ENCODE data around the gene NEDD8. TPM values are rescaled to one million over a fixed set of nuclear protein-coding genes. Genes with fewer than 3 reads are reported as not detected.

Gene NEDD8
- polyA plus RNA-seq, 1 donor from 2014 or later, result 431 TPM

DNA sequence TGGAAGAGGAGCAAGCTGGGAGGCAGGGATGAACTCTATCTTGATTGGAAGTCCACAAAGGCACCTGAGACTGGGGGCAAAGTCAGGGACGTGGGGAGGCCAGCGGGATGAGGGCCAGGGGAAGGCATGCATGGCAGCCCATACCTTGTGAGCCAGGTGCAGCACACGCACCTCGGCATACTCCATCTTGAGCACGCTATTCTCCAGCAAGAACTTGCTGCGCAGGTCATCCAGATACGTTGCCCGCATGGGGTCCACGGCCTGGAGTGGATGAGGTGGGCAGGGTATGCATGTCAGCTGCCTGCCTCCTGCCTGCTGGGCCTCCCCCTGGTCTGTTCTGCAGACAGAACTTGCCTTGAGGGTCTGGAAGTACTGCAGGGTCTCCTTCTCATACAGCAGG is 35.3 kb upstream of the NEDD8 start:
- Histone ChIP-seq H4K20me1 (ENCODE audit: insufficient read depth) (no peaks in the 10 kb centered on the region), H3K27me3 (ENCODE audit: insufficient read depth, low read depth, low read length) (no peaks in the 10 kb centered on the region), H3K4me2 (ENCODE audit: low read length) (no peak overlapping the region), H3K9me3 (ENCODE audit: low read length) (no peaks in the 10 kb centered on the region), H3K9me2 (ENCODE audit: insufficient read depth, low read length) (no peaks in the 10 kb centered on the region), H2AFZ (ENCODE audit: low read depth, low read length) (no peak overlapping the region), H3K27ac (ENCODE audit: low read length) (no peak overlapping the region), H3K79me2 (replicated peaks; ENCODE audit: insufficient read depth, low read length) (no peaks in the 10 kb centered on the region), H3K36me3 (ENCODE audit: insufficient read depth, low read length) (no peaks in the 10 kb centered on the region), H3K9ac (ENCODE audit: low read length) (no peak overlapping the region), H3F3A (ENCODE audit: insufficient read depth, low read length, poor library complexity, severe bottlenecking) (no peaks in the 10 kb centered on the region), H3K4me3 (ENCODE audit: low read length) (no peak overlapping the region)
- no peak for TF ChIP-seq MXI1 (conservative IDR thresholded peaks at IDR 0.05; ENCODE audit: poor library complexity, severe bottlenecking)
- TF ChIP-seq SMC3 (conservative IDR thresholded peaks at IDR 0.05; ENCODE audit: poor library complexity), result no peak
- no peak for TF ChIP-seq CTCF (IDR thresholded peaks at IDR 0.05; ENCODE audit: poor library complexity, severe bottlenecking)
- TF ChIP-seq POLR2AphosphoS5 (IDR thresholded peaks at IDR 0.05), result no peak
- TF ChIP-seq EP300 (conservative IDR thresholded peaks at IDR 0.05; ENCODE audit: poor library complexity, severe bottlenecking), result no peak
- no peak for TF ChIP-seq TAF1 (IDR thresholded peaks at IDR 0.05; ENCODE audit: low read depth)
- TF ChIP-seq REST (IDR thresholded peaks at IDR 0.05; ENCODE audit: borderline replicate concordance), result no peak
- TF ChIP-seq EZH2 (IDR thresholded peaks at IDR 0.05; ENCODE audit: borderline replicate concordance, insufficient read depth, low read length, poor library complexity, severe bottlenecking), result no peak
- TF ChIP-seq RAD21 (conservative IDR thresholded peaks at IDR 0.05), result no peak

DNA sequence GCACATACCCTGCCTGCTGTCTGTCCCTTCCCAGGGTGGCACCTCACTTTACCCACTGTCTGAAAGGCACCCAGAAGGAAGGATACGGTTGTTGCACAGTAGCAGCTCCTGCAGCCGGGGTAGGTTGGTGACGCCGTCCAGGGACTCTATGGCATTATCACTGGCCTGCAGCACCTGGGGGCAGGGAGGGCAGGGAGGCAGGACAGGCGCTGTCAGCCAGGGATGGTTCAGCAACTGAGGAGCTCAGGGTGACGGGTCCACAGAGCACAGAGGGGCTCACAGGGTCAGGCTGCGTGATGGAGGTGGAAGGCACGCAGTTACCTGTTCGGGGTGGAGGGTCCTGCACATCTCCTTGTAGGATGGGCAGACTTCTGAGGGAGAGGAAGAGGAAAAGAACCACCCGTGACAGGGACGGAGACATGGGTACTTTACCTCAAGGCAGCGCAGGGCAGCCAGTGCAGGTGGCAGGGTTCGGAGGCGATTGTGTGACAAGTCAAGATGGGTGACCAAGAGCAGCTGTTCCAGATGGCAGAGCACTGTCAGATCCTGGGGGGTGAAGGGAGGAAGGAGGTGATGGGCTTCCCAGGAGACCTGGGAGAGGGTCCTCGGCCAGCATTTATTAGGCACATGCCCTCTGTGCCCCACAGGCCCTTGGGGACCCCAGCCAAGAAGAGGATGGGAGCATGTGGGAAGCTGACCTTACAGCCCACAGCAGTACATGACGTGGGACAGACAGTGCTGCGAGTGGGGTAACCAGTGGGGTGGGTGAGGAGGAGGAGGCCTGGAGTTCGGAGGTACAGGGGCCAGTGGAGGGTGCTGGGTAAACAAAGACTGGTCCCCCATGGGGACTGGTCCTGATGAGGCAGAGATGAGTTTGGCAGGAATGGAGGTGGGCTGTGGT is 34.4 kb upstream of the NEDD8 start:
- Histone ChIP-seq H3K9me2 (ENCODE audit: insufficient read depth, low read length) (no peaks in the 10 kb centered on the region), H3K27me3 (ENCODE audit: insufficient read depth, low read depth, low read length) (no peaks in the 10 kb centered on the region), H3K9me3 (ENCODE audit: low read length) (no peaks in the 10 kb centered on the region), H3K4me3 (ENCODE audit: low read length) (no peak overlapping the region), H3K79me2 (replicated peaks; ENCODE audit: insufficient read depth, low read length) (no peaks in the 10 kb centered on the region), H3K9ac (ENCODE audit: low read length) (no peak overlapping the region), H2AFZ (ENCODE audit: low read depth, low read length) (no peak overlapping the region), H3K4me2 (ENCODE audit: low read length) (no peak overlapping the region), H3K36me3 (ENCODE audit: insufficient read depth, low read length) (no peaks in the 10 kb centered on the region), H4K20me1 (ENCODE audit: insufficient read depth) (no peaks in the 10 kb centered on the region), H3F3A (ENCODE audit: insufficient read depth, low read length, poor library complexity, severe bottlenecking) (no peaks in the 10 kb centered on the region), H3K27ac (ENCODE audit: low read length) (no peak overlapping the region)
- TF ChIP-seq EZH2 (IDR thresholded peaks at IDR 0.05; ENCODE audit: borderline replicate concordance, insufficient read depth, low read length, poor library complexity, severe bottlenecking) (no peak), SMC3 (conservative IDR thresholded peaks at IDR 0.05; ENCODE audit: poor library complexity) (no peak), RAD21 (conservative IDR thresholded peaks at IDR 0.05) (no peak), EP300 (conservative IDR thresholded peaks at IDR 0.05; ENCODE audit: poor library complexity, severe bottlenecking) (no peak), POLR2AphosphoS5 (IDR thresholded peaks at IDR 0.05) (no peak), MXI1 (conservative IDR thresholded peaks at IDR 0.05; ENCODE audit: poor library complexity, severe bottlenecking) (no peak), CTCF (IDR thresholded peaks at IDR 0.05; ENCODE audit: poor library complexity, severe bottlenecking) (no peak), TAF1 (IDR thresholded peaks at IDR 0.05; ENCODE audit: low read depth) (no peak), REST (IDR thresholded peaks at IDR 0.05; ENCODE audit: borderline replicate concordance) (no peak)
